Smooth muscle cell of the coronary artery (primary cell): ENCODE results near the gene NPR1. TPM values are rescaled to one million over a fixed set of nuclear protein-coding genes. Genes with fewer than 3 reads are reported as not detected.

Experiments used
- total RNA-seq: library from RNA; depleted of rRNA; stranded (reverse); fragments of >200 nt; gene quantifications from 2 replicates; pipeline ENCODE4 v1.2.3, GENCODE V29; 2014; ENCODE audit warnings: low replicate concordance

NPR1 gene
- 0.08 and 19.8 TPM in 2 replicates for total RNA-seq

GRCh38 chr1:153678519-153679336, at the start of gene NPR1:
Gene NPR1, plus strand, starts transcription at chr1:153678688. Its CDS starts 421 bp downstream, at chr1:153679109.

GRCh38 chr1:153633754-153634665, 44.5 kb upstream of the NPR1 start, which contains the start of gene CHTOP:
Gene CHTOP, plus strand, starts transcription at chr1:153634066. Its CDS starts 2,523 bp downstream, at chr1:153636589.

GRCh38 chr1:153658400-153659174, 19.9 kb upstream of the NPR1 start, which contains the start of gene SNAPIN:
Gene SNAPIN, plus strand, starts transcription at chr1:153658703. Its CDS starts 41 bp downstream, at chr1:153658744.

GRCh38 chr1:153670859-153671627, 7.4 kb upstream of the NPR1 start, which contains the start of gene ILF2:
Gene ILF2, minus strand, starts transcription at chr1:153670993. Its CDS starts 71 bp downstream, at chr1:153670922.

GRCh38 chr1:153727463-153728304, 49.2 kb downstream of the NPR1 start, which contains the start of gene INTS3:
Gene INTS3, plus strand, starts transcription at chr1:153728050. Its CDS starts 585 bp downstream, at chr1:153728635.

Other genes with a start within 250 kb of the NPR1 start
- gene S100A7, start 218.0 kb upstream of the NPR1 start, total RNA-seq: not detected in 2 replicates
- 1,802 and 2,597 TPM in 2 replicates for gene S100A6, start 142.7 kb upstream of the NPR1 start, total RNA-seq
- gene S100A5, start 137.8 kb upstream of the NPR1 start, total RNA-seq: not detected in 2 replicates
- 109 and 280 TPM in 2 replicates for gene S100A4, start 132.9 kb upstream of the NPR1 start, total RNA-seq
- gene S100A3, start 129.4 kb upstream of the NPR1 start, total RNA-seq: 5.0 and 7.3 TPM in 2 replicates
- 1.1 and 3.5 TPM in 2 replicates for gene S100A2, start 112.8 kb upstream of the NPR1 start, total RNA-seq
- gene S100A16, start 65.6 kb upstream of the NPR1 start, total RNA-seq: 98.3 and 375 TPM in 2 replicates
- gene S100A14, start 62.4 kb upstream of the NPR1 start, total RNA-seq: 0.12 and 0.30 TPM in 2 replicates
- gene S100A13, start 51.2 kb upstream of the NPR1 start, total RNA-seq: 168 and 173 TPM in 2 replicates
- gene S100A1, start 50.3 kb upstream of the NPR1 start, total RNA-seq: 0.23 TPM in 1 of 2 replicates, not detected in the other
- gene CHTOP, start 44.6 kb upstream of the NPR1 start, total RNA-seq: 22.7 and 27.4 TPM in 2 replicates
- gene SNAPIN, start 20.0 kb upstream of the NPR1 start, total RNA-seq: 26.4 and 55.4 TPM in 2 replicates
- 126 and 196 TPM in 2 replicates for gene ILF2, start 7.7 kb upstream of the NPR1 start, total RNA-seq
- 17.9 and 23.9 TPM in 2 replicates for gene INTS3, start 49.4 kb downstream of the NPR1 start, total RNA-seq
- 4.4 and 38.0 TPM in 2 replicates for gene SLC27A3, start 96.7 kb downstream of the NPR1 start, total RNA-seq
- gene GATAD2B, start 244.3 kb downstream of the NPR1 start, total RNA-seq: 2.6 and 2.7 TPM in 2 replicates